ENCODE results near the gene MRPL32. TPM values are rescaled to one million over a fixed set of nuclear protein-coding genes. Genes with fewer than 3 reads are reported as not detected.

Gene MRPL32
- total RNA-seq, 1 donor: 15.6 TPM

- DNase-seq (ENCODE audit: low read depth in 2 of 3, low spot score in 2 of 3): no peak
Observed at GRCh38 chr7:42925630-42926029, 6.5 kb upstream of the MRPL32 start.

GRCh38 chr7:42926204-42926603 lies 6.0 kb upstream of the MRPL32 start:
- no peak for DNase-seq (ENCODE audit: low read depth in 2 of 3, low spot score in 2 of 3)

GRCh38 chr7:42928754-42929153 lies 3.4 kb upstream of the MRPL32 start:
- peak in 1 of 3 donors; percentile 27 for DNase-seq (ENCODE audit: low read depth in 2 of 3, low spot score in 2 of 3)

GRCh38 chr7:42929449-42929848 lies 2.7 kb upstream of the MRPL32 start:
- no peak for DNase-seq (ENCODE audit: low read depth in 2 of 3, low spot score in 2 of 3)

- DNase-seq (ENCODE audit: low read depth in 2 of 3, low spot score in 2 of 3): no peak
Observed at GRCh38 chr7:42930889-42931288, 1.3 kb upstream of the MRPL32 start.

- DNase-seq (ENCODE audit: low read depth in 2 of 3, low spot score in 2 of 3): peak in 1 of 3 donors; percentile 50
Observed at GRCh38 chr7:42931447-42931833, 736 bp upstream of the MRPL32 start.

- no peak for DNase-seq (ENCODE audit: low read depth in 2 of 3, low spot score in 2 of 3)
Observed at GRCh38 chr7:42932811-42933591, 825 bp downstream of the MRPL32 start.

- DNase-seq (ENCODE audit: low read depth in 2 of 3, low spot score in 2 of 3): no peak
Observed at GRCh38 chr7:42934291-42934690, 2.1 kb downstream of the MRPL32 start.

GRCh38 chr7:42935861-42936260 lies 3.7 kb downstream of the MRPL32 start:
- no peak for DNase-seq (ENCODE audit: low read depth in 2 of 3, low spot score in 2 of 3)

- no peak for DNase-seq (ENCODE audit: low read depth in 2 of 3, low spot score in 2 of 3)
Observed at GRCh38 chr7:42939457-42940240, 7.5 kb downstream of the MRPL32 start.

GRCh38 chr7:42940985-42941847 lies 9.0 kb downstream of the MRPL32 start:
- peak; percentile 31 to 82 (median 62) for DNase-seq (ENCODE audit: low read depth in 2 of 3, low spot score in 2 of 3)

GRCh38 chr7:42945821-42946626 lies 13.8 kb downstream of the MRPL32 start:
- DNase-seq (ENCODE audit: low read depth in 2 of 3, low spot score in 2 of 3): peak in 1 of 3 donors; percentile 28

- DNase-seq (ENCODE audit: low read depth in 2 of 3, low spot score in 2 of 3): no peak
Observed at GRCh38 chr7:42946627-42946950, 14.4 kb downstream of the MRPL32 start.

GRCh38 chr7:42947521-42947920 lies 15.3 kb downstream of the MRPL32 start:
- no peak for DNase-seq (ENCODE audit: low read depth in 2 of 3, low spot score in 2 of 3)

- DNase-seq (ENCODE audit: low read depth in 2 of 3, low spot score in 2 of 3): no peak
Observed at GRCh38 chr7:42950417-42950816, 18.2 kb downstream of the MRPL32 start.

GRCh38 chr7:42952328-42952727 lies 20.2 kb downstream of the MRPL32 start:
- DNase-seq (ENCODE audit: low read depth in 2 of 3, low spot score in 2 of 3): no peak

- no peak for DNase-seq (ENCODE audit: low read depth in 2 of 3, low spot score in 2 of 3)
Observed at GRCh38 chr7:42953994-42954393, 21.8 kb downstream of the MRPL32 start.

- no peak for DNase-seq (ENCODE audit: low read depth in 2 of 3, low spot score in 2 of 3)
Observed at GRCh38 chr7:42956062-42956461, 23.9 kb downstream of the MRPL32 start.

- no peak for DNase-seq (ENCODE audit: low read depth in 2 of 3, low spot score in 2 of 3)
Observed at GRCh38 chr7:42959549-42959948, 27.4 kb downstream of the MRPL32 start.

GRCh38 chr7:42960762-42961161 lies 28.6 kb downstream of the MRPL32 start:
- no peak for DNase-seq (ENCODE audit: low read depth in 2 of 3, low spot score in 2 of 3)
